GM19240 (cell line): ENCODE data around the gene SIPA1L3.

ENCODE experiments used
- DNase-seq: peaks from one replicate; pipeline ENCODE4 v3.0.0; 2011; ENCODE audit warnings: low spot score; ENCODE audit not compliant: insufficient read length

Gene SIPA1L3

GRCh38 chr19:37995346-37995745, 88.3 kb downstream of the SIPA1L3 start:
- no peak for DNase-seq

GRCh38 chr19:37997911-37998344, 90.9 kb downstream of the SIPA1L3 start:
- DNase-seq: no peak

DNA sequence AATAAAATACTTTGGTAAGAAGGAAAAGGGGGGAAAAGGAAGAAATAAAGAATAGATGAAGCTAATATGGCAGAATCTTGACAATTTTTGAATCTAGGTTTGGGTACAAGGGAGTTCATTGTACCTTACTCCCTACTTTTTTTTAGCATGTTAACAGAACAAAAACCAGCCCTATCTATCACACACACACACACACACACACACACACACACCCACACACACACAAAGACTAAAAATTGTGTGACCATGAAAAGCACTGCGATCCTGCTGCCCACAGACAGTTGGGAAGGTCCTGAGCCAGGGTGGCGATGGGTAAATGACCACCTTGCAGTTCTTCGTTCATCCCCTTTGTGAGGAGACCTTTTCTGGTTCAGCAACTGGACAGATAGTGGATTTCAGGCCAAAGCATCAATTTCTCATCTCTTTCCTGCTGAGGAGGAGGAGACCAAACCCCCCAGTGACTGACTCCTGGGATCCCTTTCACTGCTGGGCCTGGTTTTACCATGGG, 91.8 kb downstream of the SIPA1L3 start:
- no peak for DNase-seq

DNA sequence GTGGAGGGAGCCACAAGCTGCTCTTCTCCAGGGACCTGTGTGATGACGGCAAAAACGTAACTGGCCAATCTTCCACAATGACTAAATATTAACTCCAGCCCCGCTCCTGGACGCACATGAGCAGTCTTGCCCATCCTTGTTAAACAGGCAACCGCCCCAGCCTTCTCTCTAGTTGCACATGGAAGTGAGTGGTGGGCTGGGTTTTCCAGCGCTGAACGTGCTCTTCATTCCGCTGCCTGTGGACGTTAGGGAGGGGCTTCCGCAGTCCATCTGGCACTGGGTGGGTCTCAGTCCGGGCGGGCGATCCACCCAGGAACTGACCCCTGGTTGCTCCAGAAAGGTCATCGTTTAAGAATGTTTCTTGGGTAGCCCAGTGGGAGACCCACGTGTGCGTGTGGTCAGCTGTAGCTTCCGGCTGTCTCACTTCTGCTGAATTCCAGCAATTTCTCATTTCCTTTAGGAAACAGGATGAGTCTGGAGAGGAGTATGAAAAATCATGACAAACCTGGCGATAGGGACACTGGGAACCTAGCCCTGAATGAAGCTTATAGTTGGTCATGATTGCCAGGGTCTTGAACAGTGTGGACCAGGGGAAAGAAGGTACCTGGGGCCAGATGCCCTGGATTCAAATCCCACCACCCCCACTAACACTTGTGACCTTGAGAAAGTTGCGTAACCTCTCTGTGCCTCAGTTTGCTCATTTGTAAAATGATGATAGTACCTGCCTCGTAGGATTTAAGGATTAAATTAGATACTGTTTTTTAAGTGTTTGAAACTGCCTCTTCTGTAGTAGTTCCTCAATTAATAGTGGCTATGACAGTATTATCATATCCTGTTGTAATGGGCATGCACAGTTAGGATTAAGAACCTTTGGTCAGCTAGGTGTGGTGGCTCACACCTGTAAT, 92.6 kb downstream of the SIPA1L3 start:
- DNase-seq: no peak

DNA sequence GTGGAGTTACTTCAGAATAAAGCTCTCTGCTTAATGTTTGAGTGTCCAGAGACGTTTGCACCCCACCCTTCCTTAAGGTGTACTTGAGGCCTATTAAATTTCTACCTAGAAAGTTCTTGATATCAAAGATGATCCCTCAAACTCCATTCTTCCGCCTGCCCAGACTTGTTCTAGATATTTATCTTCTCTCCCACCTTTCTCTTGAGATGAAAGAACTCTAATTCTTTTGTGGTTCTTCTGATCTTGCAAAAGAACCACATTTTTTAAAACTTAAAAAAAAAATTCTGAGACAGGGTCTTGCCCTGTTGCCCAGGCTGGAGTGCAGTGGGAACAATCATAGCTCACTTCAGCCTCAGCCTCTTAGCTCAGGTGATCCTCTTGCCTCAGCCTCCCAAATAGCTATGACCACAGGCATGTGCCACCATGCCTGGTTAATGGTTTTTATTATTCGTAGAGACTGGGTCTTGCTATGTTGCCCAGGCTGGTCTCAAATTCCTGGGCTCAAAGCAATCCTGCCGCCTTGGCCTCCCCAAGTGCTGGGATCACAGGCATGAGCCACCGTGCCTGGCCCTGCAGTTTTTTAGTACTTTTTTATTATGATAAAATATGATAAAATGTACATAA, 94.3 kb downstream of the SIPA1L3 start:
- DNase-seq: no peak

DNA sequence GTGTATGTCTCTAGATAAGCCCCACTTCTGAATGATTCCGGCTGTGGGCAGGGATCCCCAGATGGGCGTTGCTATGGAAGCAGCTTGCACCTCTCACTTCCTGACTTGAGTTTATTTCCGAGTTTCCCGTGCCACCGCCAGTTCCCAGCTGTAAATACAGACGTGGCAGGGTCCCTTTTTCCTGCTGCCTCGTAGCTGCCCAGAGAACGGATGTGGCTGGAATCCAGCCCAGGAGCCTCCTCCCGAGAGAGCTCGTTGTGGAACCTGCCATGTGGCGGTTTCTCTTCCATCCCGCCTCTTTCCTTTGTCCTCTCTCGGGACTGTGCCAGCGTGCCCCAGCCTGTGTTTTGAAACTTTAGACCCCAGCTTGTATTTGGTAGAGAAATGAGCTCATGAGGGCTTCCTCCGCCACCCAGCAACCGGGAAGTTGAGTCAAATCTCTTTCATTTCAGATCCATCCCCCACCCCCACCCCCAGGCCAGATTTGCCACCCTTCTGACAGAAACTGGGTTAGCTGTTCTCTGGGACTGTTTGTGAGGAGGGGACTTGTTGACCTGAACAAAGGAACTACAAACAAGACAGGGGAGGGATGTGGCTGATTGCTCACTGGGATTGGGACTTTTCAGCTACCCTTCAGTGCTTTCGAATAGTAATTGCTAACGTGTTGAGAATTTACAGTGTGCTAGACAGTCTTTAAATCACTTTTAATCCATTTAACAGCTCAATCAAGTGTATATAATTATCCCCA, 96.6 kb downstream of the SIPA1L3 start:
- DNase-seq: no peak

- no peak for DNase-seq
Measured at GRCh38 chr19:38004186-38004520, 97.1 kb downstream of the SIPA1L3 start.

- peak; percentile 61 for DNase-seq
Measured at GRCh38 chr19:38004521-38005223, 97.7 kb downstream of the SIPA1L3 start.

- DNase-seq: no peak
Measured at GRCh38 chr19:38005224-38005614, 98.2 kb downstream of the SIPA1L3 start.

DNA sequence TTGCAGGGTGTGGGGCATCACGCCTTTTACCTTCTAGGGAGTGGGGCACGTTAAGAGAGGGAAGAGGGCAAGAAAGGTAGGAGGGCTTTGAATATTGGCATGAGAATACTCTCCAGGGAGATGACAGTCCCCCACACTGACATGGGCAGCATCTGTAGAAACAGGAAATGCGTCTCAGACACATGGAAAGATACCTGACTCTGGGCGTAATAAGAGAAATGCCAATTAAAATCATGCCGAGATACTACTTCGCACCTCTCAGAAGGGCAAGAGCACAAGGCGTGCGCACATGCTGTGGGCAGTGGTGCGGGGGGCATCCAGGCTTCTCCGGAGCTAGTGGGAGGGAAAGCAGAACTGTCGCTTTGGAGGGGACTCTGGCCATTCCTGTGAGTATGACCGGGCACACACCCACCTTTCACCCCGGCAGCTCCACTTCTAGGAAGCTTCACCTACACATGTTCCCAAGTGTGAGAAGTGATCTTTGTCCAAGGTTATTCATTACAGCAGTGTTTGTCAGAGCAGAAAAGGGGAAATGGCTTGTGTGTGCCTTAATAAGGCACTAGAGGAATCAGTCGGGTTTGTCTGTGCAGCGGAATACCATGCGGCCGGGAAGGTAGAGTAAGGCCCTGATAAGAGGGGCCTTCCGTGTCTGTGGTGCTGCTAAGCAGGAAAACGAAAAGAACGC, 99.5 kb downstream of the SIPA1L3 start:
- DNase-seq: no peak

GRCh38 chr19:38009650-38010242, 102.7 kb downstream of the SIPA1L3 start:
- DNase-seq: no peak

GRCh38 chr19:38011426-38011825, 104.4 kb downstream of the SIPA1L3 start:
- DNase-seq: no peak

DNA sequence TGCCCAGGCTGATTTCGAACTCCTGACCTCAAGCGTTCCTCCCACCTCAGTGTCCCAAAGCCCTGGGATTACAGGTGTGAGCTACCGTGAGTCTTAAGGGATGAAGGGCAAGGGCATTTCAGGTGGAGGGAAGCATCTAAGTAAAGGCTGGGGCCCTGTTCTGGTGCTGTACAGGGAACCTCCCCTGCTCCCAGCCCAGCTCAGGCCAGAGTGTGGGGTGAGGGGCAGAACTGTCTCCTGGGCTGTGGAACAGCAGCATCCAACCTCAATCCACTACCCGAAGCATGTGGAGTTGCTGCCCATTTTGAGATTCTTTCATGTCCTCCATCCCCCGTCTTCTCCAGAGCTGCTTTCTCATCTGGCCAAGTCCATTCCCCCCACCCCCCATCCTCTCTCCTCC, 105.3 kb downstream of the SIPA1L3 start:
- DNase-seq: no peak

DNA sequence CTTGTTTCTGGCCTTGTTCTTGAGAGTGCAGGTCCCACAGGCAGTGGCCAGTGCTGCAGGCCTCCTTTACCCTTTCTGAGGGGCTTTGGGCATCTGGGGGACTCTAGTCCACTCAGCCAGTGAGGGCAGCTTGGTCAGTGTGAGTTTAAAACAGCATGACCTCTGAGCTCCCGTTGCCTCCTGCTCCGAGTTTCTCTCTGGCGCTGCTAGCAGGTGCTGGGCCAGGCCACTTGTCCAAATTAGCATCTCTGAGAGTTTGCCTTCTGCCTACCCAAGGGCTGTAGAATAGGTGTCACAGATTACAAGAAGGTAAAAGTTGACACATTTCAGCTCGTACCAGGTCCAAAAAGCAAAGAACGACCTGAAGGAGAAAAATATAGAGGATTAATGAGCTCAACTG, 105.9 kb downstream of the SIPA1L3 start:
- DNase-seq: no peak

DNA sequence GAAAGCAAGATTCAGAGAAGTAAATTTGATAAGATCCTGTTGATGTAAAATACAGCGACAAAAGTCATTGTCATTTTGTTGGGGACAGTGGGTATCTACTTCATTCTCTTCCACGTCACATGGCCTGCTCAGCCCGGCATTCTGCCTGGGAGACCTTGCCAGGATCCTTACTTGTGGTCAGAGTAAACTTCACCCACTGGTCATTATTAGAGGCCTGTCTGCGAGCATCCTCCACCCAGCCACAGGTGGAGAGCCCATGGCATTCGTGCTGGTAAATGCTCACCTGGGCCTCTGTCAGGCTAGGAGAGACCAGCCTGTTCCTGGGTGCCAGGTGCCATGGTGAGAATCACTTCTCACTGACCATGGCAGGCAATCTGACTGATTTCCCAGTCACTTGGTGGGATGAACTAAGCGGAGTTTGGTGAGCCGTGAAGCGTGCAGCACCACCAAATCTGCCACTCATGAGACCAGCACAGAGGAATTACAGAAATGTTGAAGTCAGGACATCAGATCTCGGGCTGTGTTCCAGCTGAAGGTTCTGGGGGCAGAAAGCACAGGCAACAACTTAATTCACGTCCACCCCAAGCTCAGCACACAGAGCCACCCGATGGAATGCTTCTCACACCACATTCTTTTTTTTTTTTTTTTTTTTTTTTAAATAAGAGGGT, 107.0 kb downstream of the SIPA1L3 start:
- DNase-seq: no peak

- DNase-seq: no peak
Measured at GRCh38 chr19:38015216-38015615, 108.2 kb downstream of the SIPA1L3 start.

GRCh38 chr19:38015761-38016160, 108.8 kb downstream of the SIPA1L3 start:
- no peak for DNase-seq

- DNase-seq: no peak
Measured at GRCh38 chr19:38017401-38018151, 110.6 kb downstream of the SIPA1L3 start.
